Parathyroid adenoma (tissue), 2 donors: Measurements from ENCODE around the gene ITPRID1.

ENCODE experiments used
- H2AFZ ChIP-seq: fragments of 300-600 bp; sonication (generic); one replicate; pipeline ENCODE4 v1.7.0; 2017; ENCODE audit warnings: antibody characterized with exemption, mild to moderate bottlenecking
- H3K27ac ChIP-seq: fragments of 300-600 bp; sonication (generic); one replicate; pipeline ENCODE4 v1.7.0; 2017
- H3K27me3 ChIP-seq: fragments of 300-600 bp; sonication (generic); one replicate; pipeline ENCODE4 v1.7.0; 2017; ENCODE audit warnings: low read length; ENCODE audit not compliant: control insufficient read depth, insufficient read depth
- H3K36me3 ChIP-seq: fragments of 300-600 bp; sonication (generic); one replicate; pipeline ENCODE4 v1.7.0; 2017; ENCODE audit warnings: low read length; ENCODE audit not compliant: control insufficient read depth, insufficient read depth
- H3K4me1 ChIP-seq: fragments of 300-600 bp; sonication (generic); one replicate; pipeline ENCODE4 v1.7.0; 2017; ENCODE audit warnings: control low read depth
- H3K4me2 ChIP-seq: fragments of 300-600 bp; sonication (generic); one replicate; pipeline ENCODE4 v1.7.0; 2017; ENCODE audit warnings: low read length
- H3K4me3 ChIP-seq: fragments of 300-600 bp; sonication (generic); one replicate; pipeline ENCODE4 v1.7.0; 2017; ENCODE audit warnings: low read depth, low read length
- H3K79me2 ChIP-seq: fragments of 300-600 bp; sonication (generic); one replicate; pipeline ENCODE4 v1.7.0; 2017; ENCODE audit warnings: control low read depth
- H3K9ac ChIP-seq: fragments of 300-600 bp; sonication (generic); one replicate; pipeline ENCODE4 v1.7.0; 2017; ENCODE audit warnings: mild to moderate bottlenecking
- H3K9me3 ChIP-seq: fragments of 300-600 bp; sonication (generic); one replicate; pipeline ENCODE4 v1.7.0; 2017; ENCODE audit warnings: low read length; ENCODE audit not compliant: control insufficient read depth
- TF ChIP-seq, protein P1 (sequence below): fragments of 300-600 bp; sonication (generic); IDR thresholded peaks from one replicate; pipeline ENCODE4 v1.7.0; 2017; ENCODE audit warnings: antibody characterized with exemption, mild to moderate bottlenecking
- donor health status: primary hyperparathyroidism.

ITPRID1 gene

DNA sequence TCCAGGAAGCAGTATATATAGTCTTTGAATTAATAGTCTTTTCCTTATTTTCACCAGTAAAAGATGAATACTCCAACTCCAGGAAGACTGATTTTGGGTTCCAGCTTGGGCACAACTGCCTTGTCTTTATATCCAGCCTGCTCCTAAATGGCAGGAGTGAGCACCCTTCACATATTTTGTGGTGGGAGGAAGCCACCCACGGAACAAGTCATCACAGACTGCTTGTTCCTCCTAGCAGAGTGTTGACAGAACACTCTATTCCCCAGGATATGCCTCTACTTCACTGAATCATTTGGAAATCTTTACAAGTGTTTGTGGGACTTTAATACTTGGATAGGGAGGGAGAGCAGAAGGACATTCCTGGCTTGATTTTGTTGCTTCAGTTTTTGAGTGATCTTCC, 31.7 kb downstream of the ITPRID1 start:
- Histone ChIP-seq H3K4me1 (no peaks in the 10 kb centered on the region), H3K27ac (no peak overlapping the region), H3K4me3 (no peak overlapping the region), H3K79me2 (no peaks in the 10 kb centered on the region), H3K9me3 (no peaks in the 10 kb centered on the region), H3K4me2 (no peak overlapping the region), H3K27me3 (no peaks in the 10 kb centered on the region), H3K36me3 (no peaks in the 10 kb centered on the region), H2AFZ (no peak overlapping the region), H3K9ac (no peak overlapping the region)
- TF ChIP-seq, protein P1, sequence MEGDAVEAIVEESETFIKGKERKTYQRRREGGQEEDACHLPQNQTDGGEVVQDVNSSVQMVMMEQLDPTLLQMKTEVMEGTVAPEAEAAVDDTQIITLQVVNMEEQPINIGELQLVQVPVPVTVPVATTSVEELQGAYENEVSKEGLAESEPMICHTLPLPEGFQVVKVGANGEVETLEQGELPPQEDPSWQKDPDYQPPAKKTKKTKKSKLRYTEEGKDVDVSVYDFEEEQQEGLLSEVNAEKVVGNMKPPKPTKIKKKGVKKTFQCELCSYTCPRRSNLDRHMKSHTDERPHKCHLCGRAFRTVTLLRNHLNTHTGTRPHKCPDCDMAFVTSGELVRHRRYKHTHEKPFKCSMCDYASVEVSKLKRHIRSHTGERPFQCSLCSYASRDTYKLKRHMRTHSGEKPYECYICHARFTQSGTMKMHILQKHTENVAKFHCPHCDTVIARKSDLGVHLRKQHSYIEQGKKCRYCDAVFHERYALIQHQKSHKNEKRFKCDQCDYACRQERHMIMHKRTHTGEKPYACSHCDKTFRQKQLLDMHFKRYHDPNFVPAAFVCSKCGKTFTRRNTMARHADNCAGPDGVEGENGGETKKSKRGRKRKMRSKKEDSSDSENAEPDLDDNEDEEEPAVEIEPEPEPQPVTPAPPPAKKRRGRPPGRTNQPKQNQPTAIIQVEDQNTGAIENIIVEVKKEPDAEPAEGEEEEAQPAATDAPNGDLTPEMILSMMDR = no peak

DNA sequence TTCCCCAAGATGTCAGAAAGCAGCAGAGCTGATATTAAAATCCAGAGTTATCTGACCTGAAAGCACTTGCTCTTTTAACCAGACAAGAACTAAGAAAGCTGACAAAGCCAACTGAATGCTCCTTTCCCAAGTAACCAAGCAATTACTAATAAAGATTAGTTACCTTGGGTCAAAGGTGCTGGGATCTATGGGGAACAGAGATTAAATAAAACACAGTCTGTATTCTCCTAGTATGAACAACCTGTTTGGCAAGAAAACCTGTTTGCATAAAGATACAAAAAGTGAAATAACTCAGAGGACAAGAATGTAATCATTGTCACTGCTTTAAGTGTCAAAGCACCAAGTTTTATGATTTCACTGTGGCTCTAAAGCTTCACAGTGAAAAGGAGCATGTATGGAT, 35.7 kb downstream of the ITPRID1 start:
- no peak overlapping the region for H3K27ac ChIP-seq

DNA sequence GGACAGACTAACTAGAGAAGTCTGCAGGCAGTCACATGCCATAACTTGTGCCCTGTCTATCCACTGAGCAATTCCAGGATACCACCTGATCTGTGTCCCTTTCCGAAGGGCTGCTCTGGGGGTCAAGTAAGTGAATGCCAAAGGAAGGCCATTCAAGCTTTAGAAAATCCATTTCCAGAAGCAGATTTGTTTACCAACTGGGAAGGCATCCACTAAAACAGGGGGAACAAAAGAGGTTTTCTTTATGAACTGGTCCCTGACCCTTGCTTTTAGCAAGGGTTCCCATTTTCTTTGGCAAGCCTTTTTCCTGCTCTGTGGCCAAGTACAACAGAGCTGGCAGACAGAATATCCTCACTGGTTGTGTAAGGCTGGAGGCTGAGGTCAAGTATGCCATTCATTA, 36.5 kb downstream of the ITPRID1 start:
- no peak overlapping the region for H3K9ac ChIP-seq
- no peaks in the 10 kb centered on the region for H3K79me2 ChIP-seq
- H3K36me3 ChIP-seq = no peaks in the 10 kb centered on the region
- H3K4me3 ChIP-seq = no peak overlapping the region
- H3K4me2 ChIP-seq = no peak overlapping the region
- H3K27ac ChIP-seq = no peak overlapping the region
- no peaks in the 10 kb centered on the region for H3K4me1 ChIP-seq
- H3K27me3 ChIP-seq = no peaks in the 10 kb centered on the region
- TF ChIP-seq, protein P1 = no peak
- H2AFZ ChIP-seq = no peak overlapping the region
- H3K9me3 ChIP-seq = no peaks in the 10 kb centered on the region

More for the DNA sequence above, 35.7 kb downstream of the ITPRID1 start:
- Histone ChIP-seq H3K9ac (no peak overlapping the region), H3K4me1 (no peaks in the 10 kb centered on the region), H3K4me3 (no peak overlapping the region), H3K4me2 (no peak overlapping the region), H3K9me3 (no peaks in the 10 kb centered on the region), H3K36me3 (no peaks in the 10 kb centered on the region), H2AFZ (no peak overlapping the region), H3K79me2 (no peaks in the 10 kb centered on the region), H3K27me3 (no peaks in the 10 kb centered on the region)
- TF ChIP-seq, protein P1 = no peak

DNA sequence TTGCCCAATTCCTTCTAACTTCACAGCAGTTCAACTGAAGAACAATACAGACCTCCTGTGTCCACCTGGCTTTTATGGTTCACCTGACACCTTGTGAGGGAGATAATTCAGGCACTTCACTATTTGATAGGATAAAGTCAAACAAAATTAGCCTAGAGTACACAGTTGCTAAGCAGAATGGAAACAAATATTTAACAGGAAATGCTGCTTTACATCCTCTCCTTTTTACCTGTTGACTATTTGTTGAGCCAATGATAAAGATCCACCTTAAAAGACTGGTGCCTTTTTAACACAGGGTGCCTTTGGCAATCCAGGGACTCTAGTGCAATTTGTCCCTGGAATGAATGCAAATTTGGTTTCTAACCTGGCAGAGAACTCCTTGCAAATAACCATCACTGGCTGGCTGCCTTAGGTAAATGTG, 39.8 kb downstream of the ITPRID1 start:
- H3K27me3 ChIP-seq = no peaks in the 10 kb centered on the region
- no peak overlapping the region for H3K27ac ChIP-seq
- no peak overlapping the region for H2AFZ ChIP-seq
- H3K79me2 ChIP-seq = no peaks in the 10 kb centered on the region
- no peaks in the 10 kb centered on the region for H3K36me3 ChIP-seq
- H3K4me3 ChIP-seq = no peak overlapping the region
- no peaks in the 10 kb centered on the region for H3K9me3 ChIP-seq
- TF ChIP-seq, protein P1 = no peak
- H3K9ac ChIP-seq = no peak overlapping the region
- H3K4me2 ChIP-seq = no peak overlapping the region
- H3K4me1 ChIP-seq = no peaks in the 10 kb centered on the region

DNA sequence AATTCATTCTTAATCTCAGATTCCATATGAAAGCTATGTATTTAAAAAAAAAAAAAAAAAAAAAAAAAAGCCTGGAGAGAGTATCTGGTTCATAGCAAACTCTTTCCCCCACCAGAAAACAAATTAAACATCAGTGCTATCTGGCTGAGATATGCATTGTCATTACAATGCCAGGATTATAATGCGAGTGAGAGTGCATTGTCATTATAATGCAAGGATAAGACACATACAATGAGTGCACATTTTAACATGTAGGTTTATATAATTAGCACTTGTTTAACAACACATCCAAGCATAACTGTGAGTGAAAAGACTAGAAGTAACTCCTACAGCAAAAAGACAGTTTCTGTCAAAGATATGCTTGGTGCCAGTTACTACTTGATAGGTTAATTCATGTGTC, 48.1 kb downstream of the ITPRID1 start:
- Histone ChIP-seq H3K4me1 (no peaks in the 10 kb centered on the region), H3K4me3 (no peak overlapping the region), H3K79me2 (no peaks in the 10 kb centered on the region), H3K27ac (no peak overlapping the region), H3K36me3 (no peaks in the 10 kb centered on the region), H2AFZ (no peak overlapping the region), H3K4me2 (no peak overlapping the region), H3K27me3 (no peaks in the 10 kb centered on the region), H3K9ac (no peak overlapping the region), H3K9me3 (no peaks in the 10 kb centered on the region)
- TF ChIP-seq, protein P1 = no peak
